Measurements from ENCODE around the gene VEZT.
"Not testable (repeated sequence)": the region's sequence is repeated elsewhere in the genome, so short reads cannot be mapped to it uniquely, and the experiment has no call there.

- not testable (repeated sequence) for TF ChIP-seq CTCF, POLR2A, POLR2AphosphoS5, EP300 (IDR thresholded peaks at IDR 0.05)
Measured at GRCh38 chr12:95324246-95324645, 106.6 kb downstream of the VEZT start.

Measured in gastroesophageal sphincter (tissue), 3 donors.